ENCODE results near the gene RSPH9.

Gene RSPH9

DNA sequence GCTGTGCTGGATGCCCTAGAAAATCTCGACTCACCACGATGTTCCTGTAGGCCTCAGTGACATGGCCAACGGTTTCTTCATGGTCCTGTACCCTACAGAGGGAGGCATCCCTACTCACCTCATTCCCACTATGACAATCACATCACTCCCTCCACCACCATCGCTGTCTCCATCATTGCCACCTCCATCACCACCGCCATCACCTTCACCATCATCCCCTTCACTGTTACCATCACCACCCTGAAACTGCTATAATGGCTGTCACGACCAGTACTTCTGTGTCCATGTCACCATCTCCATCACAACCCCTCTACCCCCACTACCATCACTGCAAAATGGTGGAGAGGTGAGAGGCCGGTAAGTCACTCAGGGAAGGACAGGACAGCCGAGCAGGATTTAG, 72.6 kb downstream of the RSPH9 start:
- no peak for DNase-seq (ENCODE audit: low read depth)
- no peak overlapping the region for H3K4me3 ChIP-seq (ENCODE audit: control insufficient read depth, low read depth, low read length)
- TF ChIP-seq, protein P1, sequence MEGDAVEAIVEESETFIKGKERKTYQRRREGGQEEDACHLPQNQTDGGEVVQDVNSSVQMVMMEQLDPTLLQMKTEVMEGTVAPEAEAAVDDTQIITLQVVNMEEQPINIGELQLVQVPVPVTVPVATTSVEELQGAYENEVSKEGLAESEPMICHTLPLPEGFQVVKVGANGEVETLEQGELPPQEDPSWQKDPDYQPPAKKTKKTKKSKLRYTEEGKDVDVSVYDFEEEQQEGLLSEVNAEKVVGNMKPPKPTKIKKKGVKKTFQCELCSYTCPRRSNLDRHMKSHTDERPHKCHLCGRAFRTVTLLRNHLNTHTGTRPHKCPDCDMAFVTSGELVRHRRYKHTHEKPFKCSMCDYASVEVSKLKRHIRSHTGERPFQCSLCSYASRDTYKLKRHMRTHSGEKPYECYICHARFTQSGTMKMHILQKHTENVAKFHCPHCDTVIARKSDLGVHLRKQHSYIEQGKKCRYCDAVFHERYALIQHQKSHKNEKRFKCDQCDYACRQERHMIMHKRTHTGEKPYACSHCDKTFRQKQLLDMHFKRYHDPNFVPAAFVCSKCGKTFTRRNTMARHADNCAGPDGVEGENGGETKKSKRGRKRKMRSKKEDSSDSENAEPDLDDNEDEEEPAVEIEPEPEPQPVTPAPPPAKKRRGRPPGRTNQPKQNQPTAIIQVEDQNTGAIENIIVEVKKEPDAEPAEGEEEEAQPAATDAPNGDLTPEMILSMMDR (conservative IDR thresholded peaks at IDR 0.05; ENCODE audit: control insufficient read depth, insufficient read depth, low read depth, low read length) = no peak

DNA sequence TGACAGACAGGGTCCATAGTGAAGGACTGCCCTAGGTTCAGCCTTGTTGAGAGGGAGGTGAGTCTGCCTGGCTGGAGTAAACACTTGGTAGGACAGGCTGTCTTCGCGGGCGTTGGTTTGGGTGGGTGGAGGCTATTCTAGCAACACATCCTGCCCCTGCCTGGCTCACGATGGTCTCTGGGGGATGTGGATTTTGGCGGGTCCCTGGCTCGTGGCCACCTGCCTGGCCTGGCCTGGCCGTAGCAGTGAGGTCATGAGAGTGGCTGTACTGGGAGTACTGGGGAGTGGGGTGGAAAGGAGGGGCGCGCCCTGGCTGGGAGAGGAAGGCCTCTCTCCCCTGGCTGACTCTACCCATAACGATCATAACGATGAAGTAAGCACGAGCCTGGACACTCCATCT, 73.0 kb downstream of the RSPH9 start:
- DNase-seq (ENCODE audit: low read depth) = peak; percentile 68
- TF ChIP-seq, protein P1 (conservative IDR thresholded peaks at IDR 0.05; ENCODE audit: control insufficient read depth, insufficient read depth, low read depth, low read length) = no peak
- H3K4me3 ChIP-seq (ENCODE audit: control insufficient read depth, low read depth, low read length) = no peak overlapping the region

GRCh38 chr6:43718387-43719105, 73.7 kb downstream of the RSPH9 start:
- no peak overlapping the region for H3K4me3 ChIP-seq (ENCODE audit: control insufficient read depth, low read depth, low read length)
- TF ChIP-seq, protein P1 (conservative IDR thresholded peaks at IDR 0.05; ENCODE audit: control insufficient read depth, insufficient read depth, low read depth, low read length) = no peak
- DNase-seq (ENCODE audit: low read depth) = no peak

- DNase-seq (ENCODE audit: low read depth) = no peak
- TF ChIP-seq, protein P1 (conservative IDR thresholded peaks at IDR 0.05; ENCODE audit: control insufficient read depth, insufficient read depth, low read depth, low read length) = no peak
- H3K4me3 ChIP-seq (ENCODE audit: control insufficient read depth, low read depth, low read length) = no peak overlapping the region
Measured at GRCh38 chr6:43719511-43719910, 74.7 kb downstream of the RSPH9 start.

GRCh38 chr6:43720999-43721398, 76.2 kb downstream of the RSPH9 start:
- DNase-seq (ENCODE audit: low read depth) = no peak
- TF ChIP-seq, protein P1 (conservative IDR thresholded peaks at IDR 0.05; ENCODE audit: control insufficient read depth, insufficient read depth, low read depth, low read length) = no peak
- no peak overlapping the region for H3K4me3 ChIP-seq (ENCODE audit: control insufficient read depth, low read depth, low read length)

All from fibroblast of mammary gland (primary cell).